ENCODE measurements around the gene GET4.

GRCh38 chr7:863106-863505, 13.2 kb upstream of the GET4 start:
- no peak for TF ChIP-seq CTCF (IDR thresholded peaks at IDR 0.05)
- no peak for TF ChIP-seq POLR2A (IDR thresholded peaks at IDR 0.05)
- TF ChIP-seq EP300 (IDR thresholded peaks at IDR 0.05): no peak
